SU-DHL-6 (cell line): Measurements from ENCODE around the gene RPL22L1.
"Not testable (repeated sequence)": the region's sequence is repeated elsewhere in the genome, so short reads cannot be mapped to it uniquely, and the experiment has no call there.

Source experiments
- H2AFZ ChIP-seq: fragments of 200-600 bp; sonication (generic); 2 replicates; pipeline ENCODE4 v1.6.1; 2014; ENCODE audit warnings: low read depth, mild to moderate bottlenecking, moderate library complexity, mixed read lengths, antibody characterized with exemption, low read length; ENCODE audit not compliant: severe bottlenecking
- H3F3A ChIP-seq: fragments of 200-600 bp; shearing (Covaris generic); 2 replicates; pipeline ENCODE4 v1.6.0; 2016; ENCODE audit warnings: antibody characterized with exemption, mild to moderate bottlenecking; ENCODE audit not compliant: insufficient read depth
- H3K27ac ChIP-seq: fragments of 200-600 bp; sonication (generic); 2 replicates; pipeline ENCODE4 v1.5.1; 2016; ENCODE audit warnings: low read depth, mild to moderate bottlenecking, low read length, moderate library complexity, mixed read lengths
- H3K27me3 ChIP-seq: fragments of 200-600 bp; sonication (generic), shearing (Covaris generic); 2 replicates; pipeline ENCODE4 v1.6.0; 2014; ENCODE audit warnings: mild to moderate bottlenecking, low read length
- H3K36me3 ChIP-seq: fragments of 200-600 bp; sonication (generic); 2 replicates; pipeline ENCODE4 v1.6.1; 2014; ENCODE audit warnings: mild to moderate bottlenecking, low read length, mixed read lengths
- H3K4me2 ChIP-seq: fragments of 300-600, 200-600 bp; shearing (Covaris generic), sonication (generic); 2 replicates; pipeline ENCODE4 v1.6.0; 2014; ENCODE audit warnings: low read length, low read depth, mild to moderate bottlenecking; ENCODE audit not compliant: poor library complexity, severe bottlenecking
- H3K4me3 ChIP-seq: fragments of 200-600 bp; sonication (generic); 2 replicates; pipeline ENCODE4 v1.5.1; 2014; ENCODE audit warnings: antibody characterized with exemption, low read length, mild to moderate bottlenecking, mixed read lengths; ENCODE audit not compliant: insufficient read depth, poor library complexity, severe bottlenecking
- H3K79me2 ChIP-seq: fragments of 200-600 bp; sonication (generic); 2 replicates; pipeline ENCODE4 v1.6.1; 2014; ENCODE audit warnings: mild to moderate bottlenecking, low read length, moderate library complexity; ENCODE audit not compliant: insufficient read depth
- H3K9ac ChIP-seq: fragments of 200-600 bp; sonication (generic); 2 replicates; pipeline ENCODE4 v1.7.0; 2014; ENCODE audit warnings: mild to moderate bottlenecking, low read length
- H3K9me2 ChIP-seq: fragments of 200-600 bp; sonication (generic); replicated peaks from 2 replicates; pipeline ENCODE4 v1.6.1; 2014; ENCODE audit warnings: low read length; ENCODE audit not compliant: insufficient read depth
- H3K9me3 ChIP-seq: fragments of 200-600 bp; sonication (generic); 2 replicates; pipeline ENCODE4 v1.6.1; 2014; ENCODE audit warnings: low read length, mixed read lengths; ENCODE audit not compliant: insufficient read depth
- H4K20me1 ChIP-seq: fragments of 200-600 bp; sonication (generic); 2 replicates; pipeline ENCODE4 v1.6.1; 2014; ENCODE audit warnings: low read depth, mild to moderate bottlenecking, antibody characterized with exemption, low read length, moderate library complexity, mixed read lengths
- CTCF ChIP-seq: fragments of 200-600 bp; sonication (generic); IDR thresholded peaks from one replicate; pipeline ENCODE4 v1.5.1; 2017; ENCODE audit warnings: antibody characterized with exemption, mild to moderate bottlenecking, low read length, moderate library complexity; ENCODE audit not compliant: insufficient read depth, poor library complexity, severe bottlenecking
- EZH2phosphoT487 ChIP-seq: fragments of 200-600 bp; sonication (generic), shearing (Covaris generic); conservative IDR thresholded peaks from 2 replicates; pipeline ENCODE4 v1.6.1; 2018; ENCODE audit warnings: mild to moderate bottlenecking, antibody characterized with exemption, low read length, moderate library complexity, mixed read lengths

Gene RPL22L1

GRCh38 chr3:170896781-170897180, 26.8 kb upstream of the RPL22L1 start:
- no peaks in the 10 kb centered on the region for H3K9me3 ChIP-seq
- TF ChIP-seq CTCF, result no peak
- TF ChIP-seq EZH2phosphoT487, result no peak
- no peak overlapping the region for H3K27ac ChIP-seq
- H3K4me3 ChIP-seq, result no peak overlapping the region
- H3K9ac ChIP-seq, result no peak overlapping the region
- H3F3A ChIP-seq, result no peaks in the 10 kb centered on the region
- H2AFZ ChIP-seq, result no peak overlapping the region
- no peaks in the 10 kb centered on the region for H3K9me2 ChIP-seq
- no peak overlapping the region for H3K4me2 ChIP-seq
- no peaks in the 10 kb centered on the region for H3K27me3 ChIP-seq
- H3K36me3 ChIP-seq, result no peaks in the 10 kb centered on the region
- H4K20me1 ChIP-seq, result no peaks in the 10 kb centered on the region
- H3K79me2 ChIP-seq, result no peaks in the 10 kb centered on the region

- not testable (repeated sequence) for H3F3A ChIP-seq, H3K4me2 ChIP-seq, H3K27ac ChIP-seq, H3K9me2 ChIP-seq, H3K9me3 ChIP-seq, H3K27me3 ChIP-seq, H3K36me3 ChIP-seq, H3K79me2 ChIP-seq, H3K9ac ChIP-seq, H3K4me3 ChIP-seq, H2AFZ ChIP-seq, H4K20me1 ChIP-seq
These were observed 26.3 kb upstream of the RPL22L1 start for GRCh38 chr3:170896333-170896732.

- H3K4me2 ChIP-seq, result no peak overlapping the region
- H3F3A ChIP-seq, result no peaks in the 10 kb centered on the region
- H3K9me3 ChIP-seq, result no peaks in the 10 kb centered on the region
- no peaks in the 10 kb centered on the region; the same call in 1 of the 2 replicates for H4K20me1 ChIP-seq
- H3K9me2 ChIP-seq, result no peaks in the 10 kb centered on the region
- H3K27me3 ChIP-seq, result no peaks in the 10 kb centered on the region
- H3K36me3 ChIP-seq, result no peaks in the 10 kb centered on the region
- H2AFZ ChIP-seq, result no peak overlapping the region
- TF ChIP-seq CTCF, result no peak
- TF ChIP-seq EZH2phosphoT487, result no peak
- H3K4me3 ChIP-seq, result no peak overlapping the region
- no peaks in the 10 kb centered on the region for H3K79me2 ChIP-seq
- H3K9ac ChIP-seq, result no peak overlapping the region
- no peak overlapping the region for H3K27ac ChIP-seq
These were observed 23.9 kb upstream of the RPL22L1 start for GRCh38 chr3:170893895-170894294.

GRCh38 chr3:170889630-170890029, 19.6 kb upstream of the RPL22L1 start:
- Histone ChIP-seq H3F3A (no peaks in the 10 kb centered on the region), H3K9me2 (no peaks in the 10 kb centered on the region), H3K4me3 (no peak overlapping the region), H3K79me2 (no peaks in the 10 kb centered on the region), H3K9ac (no peak overlapping the region), H4K20me1 (no peaks in the 10 kb centered on the region; the same call in 1 of the 2 replicates), H2AFZ (no peak overlapping the region), H3K4me2 (no peak overlapping the region), H3K9me3 (no peaks in the 10 kb centered on the region), H3K27ac (no peak overlapping the region), H3K36me3 (no peaks in the 10 kb centered on the region), H3K27me3 (no peaks in the 10 kb centered on the region)
- TF ChIP-seq CTCF (no peak), EZH2phosphoT487 (no peak)
